AG04450 (cell line): ENCODE results near the gene PKNOX1. TPM values are rescaled to one million over a fixed set of nuclear protein-coding genes. Genes with fewer than 3 reads are reported as not detected.

Experiments
- CTCF ChIA-PET: fragments of 300-600, 350-600 bp; formaldehyde crosslinking; extraction: SDS; loops from one replicate; lab custom pipeline; 2022; ENCODE audit warnings: antibody characterized with exemption, inconsistent platforms; lab: Charles Lee
- POLR2A ChIA-PET: fragments of 350-600 bp; formaldehyde crosslinking; extraction: SDS; loops from one replicate; lab custom pipeline; 2021; ENCODE audit warnings: antibody characterized with exemption, inconsistent platforms; lab: Yijun Ruan, JAX
- DNase-seq: peaks from one replicate; pipeline ENCODE4 v3.0.0-alpha.2; 2011; ENCODE audit warnings: low read depth, low spot score
- H3K27ac ChIP-seq: one replicate; pipeline ENCODE4 v1.5.1; 2012; ENCODE audit warnings: low read depth, low read length, control low read depth
- H3K27me3 ChIP-seq: one replicate; pipeline ENCODE4 v1.6.0; 2012; ENCODE audit warnings: low read length; ENCODE audit not compliant: control insufficient read depth, insufficient read depth
- H3K4me3 ChIP-seq: 2 replicates; pipeline ENCODE4 v1.5.1; 2011; ENCODE audit warnings: mild to moderate bottlenecking, low read depth, low read length, control low read depth
- H3K9me3 ChIP-seq: 2 replicates; pipeline ENCODE4 v1.5.1; 2012; ENCODE audit warnings: low read length; ENCODE audit not compliant: control insufficient read depth, insufficient read depth
- CTCF ChIP-seq: IDR thresholded peaks from 2 replicates; pipeline ENCODE4 v1.5.1; 2011; ENCODE audit warnings: low read depth, low read length, control low read depth, inconsistent platforms
- polyA plus RNA-seq: library from polyadenylated mRNA; depleted of rRNA; stranded (reverse); fragments of >200 nt; gene quantifications from 2 replicates; pipeline ENCODE4 v1.2.3, GENCODE V29; 2011

Gene PKNOX1
- polyA plus RNA-seq, 1 experiment, result 65.6 TPM

- POLR2A ChIA-PET, result no interaction called here
- Histone ChIP-seq H3K27me3 (no peaks in the 10 kb centered on the region), H3K4me3 (no peak overlapping the region), H3K9me3 (no peaks in the 10 kb centered on the region; the same call in 1 of the 2 replicates), H3K27ac (no peak overlapping the region)
- no peak for TF ChIP-seq CTCF
- DNase-seq, result no peak
- CTCF ChIA-PET, result no interaction called here
Measured at GRCh38 chr21:43012596-43012995, 38.2 kb downstream of the PKNOX1 start.

GRCh38 chr21:43015906-43016540 is 41.7 kb downstream of the PKNOX1 start:
- TF ChIP-seq CTCF, result no peak
- Histone ChIP-seq H3K4me3 (no peak overlapping the region), H3K27ac (no peak overlapping the region), H3K9me3 (no peaks in the 10 kb centered on the region; the same call in 1 of the 2 replicates), H3K27me3 (no peaks in the 10 kb centered on the region)
- ChIA-PET CTCF (no interaction called here), POLR2A (interaction anchor here (0.7 kb wide), 1 partner anchor 15 kb away, joined by 3 read pairs; no protein-coding TSS in a partner anchor)
- no peak for DNase-seq

- Histone ChIP-seq H3K9me3 (no peaks in the 10 kb centered on the region; the same call in 1 of the 2 replicates), H3K27me3 (no peaks in the 10 kb centered on the region), H3K27ac (no peak overlapping the region), H3K4me3 (no peak overlapping the region)
- ChIA-PET POLR2A (no interaction called here), CTCF (no interaction called here)
- DNase-seq, result no peak
- no peak for TF ChIP-seq CTCF
Measured at GRCh38 chr21:43016728-43017127, 42.4 kb downstream of the PKNOX1 start.

GRCh38 chr21:43018519-43018918 is 44.2 kb downstream of the PKNOX1 start:
- H3K4me3 ChIP-seq, result no peak overlapping the region
- CTCF ChIA-PET, result no interaction called here
- DNase-seq, result no peak

More at GRCh38 chr21:43018519-43018918, 44.2 kb downstream of the PKNOX1 start:
- Histone ChIP-seq H3K27ac (no peak overlapping the region), H3K9me3 (no peaks in the 10 kb centered on the region; the same call in 1 of the 2 replicates), H3K27me3 (no peaks in the 10 kb centered on the region)
- POLR2A ChIA-PET, result no interaction called here
- TF ChIP-seq CTCF, result no peak
